OCI-M2 (cell line): Measurements from ENCODE around the gene HTR4.
"Not testable (repeated sequence)": the region's sequence is repeated elsewhere in the genome, so short reads cannot be mapped to it uniquely, and the experiment has no call there.

Source experiments
- DNase-seq: peaks from one replicate; lab custom pipeline; 2025; ENCODE audit not compliant: unreplicated experiment; lab: John Stamatoyannopoulos, UW

The HTR4 gene

GRCh38 chr5:148540647-148541046, 113.7 kb downstream of the HTR4 start:
- no peak for DNase-seq

- no peak for DNase-seq
Measured at GRCh38 chr5:148539851-148540250, 114.5 kb downstream of the HTR4 start.

GRCh38 chr5:148535190-148535589, 119.1 kb downstream of the HTR4 start:
- DNase-seq: no peak

- no peak for DNase-seq
Measured at GRCh38 chr5:148532969-148533670, 121.2 kb downstream of the HTR4 start.

GRCh38 chr5:148529450-148529849, 124.9 kb downstream of the HTR4 start:
- not testable (repeated sequence) for DNase-seq

GRCh38 chr5:148524721-148525120, 129.6 kb downstream of the HTR4 start:
- DNase-seq: no peak

- DNase-seq: no peak
Measured at GRCh38 chr5:148523139-148523538, 131.2 kb downstream of the HTR4 start.

- no peak for DNase-seq
Measured at GRCh38 chr5:148515460-148515859, 138.9 kb downstream of the HTR4 start.

- DNase-seq: no peak
Measured at GRCh38 chr5:148514344-148514743, 140.0 kb downstream of the HTR4 start.

GRCh38 chr5:148512498-148512897, 141.8 kb downstream of the HTR4 start:
- DNase-seq: no peak

GRCh38 chr5:148511810-148512347, 142.4 kb downstream of the HTR4 start:
- no peak for DNase-seq

GRCh38 chr5:148509893-148510292, 144.4 kb downstream of the HTR4 start:
- DNase-seq: no peak

- no peak for DNase-seq
Measured at GRCh38 chr5:148507648-148508047, 146.7 kb downstream of the HTR4 start.

GRCh38 chr5:148499452-148499851, 154.9 kb downstream of the HTR4 start:
- no peak for DNase-seq

GRCh38 chr5:148497757-148498156, 156.6 kb downstream of the HTR4 start:
- DNase-seq: no peak

GRCh38 chr5:148492351-148492750, 162.0 kb downstream of the HTR4 start:
- no peak for DNase-seq

- no peak for DNase-seq
Measured at GRCh38 chr5:148491793-148492184, 162.5 kb downstream of the HTR4 start.

- no peak for DNase-seq
Measured at GRCh38 chr5:148491015-148491792, 163.1 kb downstream of the HTR4 start.

- DNase-seq: no peak
Measured at GRCh38 chr5:148488757-148489156, 165.6 kb downstream of the HTR4 start.

- DNase-seq: no peak
Measured at GRCh38 chr5:148486456-148486855, 167.9 kb downstream of the HTR4 start.

GRCh38 chr5:148484651-148485050, 169.7 kb downstream of the HTR4 start:
- DNase-seq: no peak

GRCh38 chr5:148483750-148484149, 170.6 kb downstream of the HTR4 start:
- no peak for DNase-seq
